D341Med (cell line): ENCODE measurements around the gene ATP13A3.

Experiments used
- DNase-seq: peaks from one replicate; pipeline ENCODE4 v3.0.0; 2012; ENCODE audit warnings: low spot score

The ATP13A3 gene

GRCh38 chr3:194392576-194392975 lies 94.2 kb downstream of the ATP13A3 start:
- DNase-seq: no peak

GRCh38 chr3:194390835-194391234 lies 96.0 kb downstream of the ATP13A3 start:
- DNase-seq: no peak

- DNase-seq: no peak
These were observed 97.5 kb downstream of the ATP13A3 start for GRCh38 chr3:194389269-194389668.

- DNase-seq: no peak
These were observed 98.8 kb downstream of the ATP13A3 start for GRCh38 chr3:194387926-194388418.

- no peak for DNase-seq
These were observed 99.5 kb downstream of the ATP13A3 start for GRCh38 chr3:194387276-194387675.

- DNase-seq: no peak
These were observed 100.2 kb downstream of the ATP13A3 start for GRCh38 chr3:194386648-194387047.

GRCh38 chr3:194386066-194386465 lies 100.7 kb downstream of the ATP13A3 start:
- DNase-seq: no peak

- no peak for DNase-seq
These were observed 102.2 kb downstream of the ATP13A3 start for GRCh38 chr3:194384569-194385001.

- no peak for DNase-seq
These were observed 102.6 kb downstream of the ATP13A3 start for GRCh38 chr3:194384156-194384555.

- no peak for DNase-seq
These were observed 103.4 kb downstream of the ATP13A3 start for GRCh38 chr3:194383276-194383940.

- no peak for DNase-seq
These were observed 103.9 kb downstream of the ATP13A3 start for GRCh38 chr3:194382892-194383223.

GRCh38 chr3:194382196-194382891 lies 104.5 kb downstream of the ATP13A3 start:
- DNase-seq: no peak

GRCh38 chr3:194381460-194381875 lies 105.3 kb downstream of the ATP13A3 start:
- no peak for DNase-seq

GRCh38 chr3:194380326-194380725 lies 106.5 kb downstream of the ATP13A3 start:
- no peak for DNase-seq

- no peak for DNase-seq
These were observed 107.2 kb downstream of the ATP13A3 start for GRCh38 chr3:194379651-194380050.

GRCh38 chr3:194379231-194379630 lies 107.6 kb downstream of the ATP13A3 start:
- DNase-seq: no peak

- DNase-seq: no peak
These were observed 109.1 kb downstream of the ATP13A3 start for GRCh38 chr3:194377708-194378107.

GRCh38 chr3:194376241-194376560 lies 110.6 kb downstream of the ATP13A3 start:
- no peak for DNase-seq

- peak; percentile 52 for DNase-seq
These were observed 111.1 kb downstream of the ATP13A3 start for GRCh38 chr3:194375473-194376240.

- no peak for DNase-seq
These were observed 111.9 kb downstream of the ATP13A3 start for GRCh38 chr3:194374935-194375334.

GRCh38 chr3:194373899-194374298 lies 112.9 kb downstream of the ATP13A3 start:
- DNase-seq: no peak

GRCh38 chr3:194373028-194373427 lies 113.8 kb downstream of the ATP13A3 start:
- no peak for DNase-seq

GRCh38 chr3:194370753-194371152 lies 116.0 kb downstream of the ATP13A3 start:
- no peak for DNase-seq
